Measurements from ENCODE around the gene CDKL5.

CDKL5 gene

GRCh38 chrX:18561020-18561419 lies 135.6 kb downstream of the CDKL5 start:
- H3K36me3 ChIP-seq (replicated peaks), result no peaks in the 10 kb centered on the region
- H3K27ac ChIP-seq, result no peak overlapping the region
- TF ChIP-seq CTCF (IDR thresholded peaks at IDR 0.05; ENCODE audit: low read depth, low read length, missing control alignments), result no peak
- in situ Hi-C loops (cut with HindIII; ENCODE audit: low pct_ligation_motif_present, low sequenced_read_pairs), result no loop called here
- H3K4me3 ChIP-seq (ENCODE audit: low read depth, low read length), result no peak overlapping the region
- no peak for DNase-seq
- H3K27me3 ChIP-seq (replicated peaks), result no peaks in the 10 kb centered on the region

GRCh38 chrX:18565727-18566126 lies 140.3 kb downstream of the CDKL5 start:
- Histone ChIP-seq H3K36me3 (replicated peaks) (no peaks in the 10 kb centered on the region), H3K27ac (no peak overlapping the region), H3K4me3 (ENCODE audit: low read depth, low read length) (no peak overlapping the region), H3K27me3 (replicated peaks) (no peaks in the 10 kb centered on the region)
- DNase-seq, result no peak
- TF ChIP-seq CTCF (IDR thresholded peaks at IDR 0.05; ENCODE audit: low read depth, low read length, missing control alignments), result no peak
- in situ Hi-C loops (cut with HindIII; ENCODE audit: low pct_ligation_motif_present, low sequenced_read_pairs), result no loop called here

- in situ Hi-C loops (cut with HindIII; ENCODE audit: low pct_ligation_motif_present, low sequenced_read_pairs), result no loop called here
- DNase-seq, result no peak
Observed at GRCh38 chrX:18566748-18567147, 141.3 kb downstream of the CDKL5 start.

GRCh38 chrX:18573556-18573955 lies 148.1 kb downstream of the CDKL5 start:
- Histone ChIP-seq H3K4me3 (ENCODE audit: low read depth, low read length) (no peak overlapping the region), H3K27me3 (replicated peaks) (no peaks in the 10 kb centered on the region), H3K27ac (no peak overlapping the region), H3K36me3 (replicated peaks) (no peaks in the 10 kb centered on the region)
- TF ChIP-seq CTCF (IDR thresholded peaks at IDR 0.05; ENCODE audit: low read depth, low read length, missing control alignments), result no peak
- in situ Hi-C loops (cut with HindIII; ENCODE audit: low pct_ligation_motif_present, low sequenced_read_pairs), result no loop called here
- DNase-seq, result no peak

More at GRCh38 chrX:18566748-18567147, 141.3 kb downstream of the CDKL5 start:
- Histone ChIP-seq H3K36me3 (replicated peaks) (no peaks in the 10 kb centered on the region), H3K27me3 (replicated peaks) (no peaks in the 10 kb centered on the region), H3K27ac (no peak overlapping the region), H3K4me3 (ENCODE audit: low read depth, low read length) (no peak overlapping the region)
- no peak for TF ChIP-seq CTCF (IDR thresholded peaks at IDR 0.05; ENCODE audit: low read depth, low read length, missing control alignments)

- Histone ChIP-seq H3K4me3 (ENCODE audit: low read depth, low read length) (no peak overlapping the region), H3K36me3 (replicated peaks) (no peaks in the 10 kb centered on the region), H3K27ac (no peak overlapping the region), H3K27me3 (replicated peaks) (no peaks in the 10 kb centered on the region)
- peak; percentile 74 for DNase-seq
- in situ Hi-C loops (cut with HindIII; ENCODE audit: low pct_ligation_motif_present, low sequenced_read_pairs), result no loop called here
- TF ChIP-seq CTCF (IDR thresholded peaks at IDR 0.05; ENCODE audit: low read depth, low read length, missing control alignments), result no peak
Observed at GRCh38 chrX:18574591-18574990, 149.2 kb downstream of the CDKL5 start.

GRCh38 chrX:18575744-18576143 lies 150.3 kb downstream of the CDKL5 start:
- Histone ChIP-seq H3K27ac (no peak overlapping the region), H3K36me3 (replicated peaks) (no peaks in the 10 kb centered on the region), H3K4me3 (ENCODE audit: low read depth, low read length) (no peak overlapping the region), H3K27me3 (replicated peaks) (no peaks in the 10 kb centered on the region)
- in situ Hi-C loops (cut with HindIII; ENCODE audit: low pct_ligation_motif_present, low sequenced_read_pairs), result no loop called here
- DNase-seq, result no peak
- TF ChIP-seq CTCF (IDR thresholded peaks at IDR 0.05; ENCODE audit: low read depth, low read length, missing control alignments), result no peak
